Panc1 (cell line): ENCODE data around the gene SHISAL1. TPM values are rescaled to one million over a fixed set of nuclear protein-coding genes. Genes with fewer than 3 reads are reported as not detected.

ENCODE experiments used
- ATAC-seq: fragments of 200-7000 bp; cut with Tn5 transposase; 2 replicates; pipeline ENCODE4 v1.9.1; 2020; ENCODE audit warnings: mild to moderate bottlenecking, moderate library complexity
- BruUV-seq: library from RNA; stranded (reverse); fragments of 400-500 nt; replicated peaks from 2 replicates; lab custom pipeline; 2021; lab: Mats Ljungman, UMichigan
- CTCF ChIA-PET: fragments of 300-600 bp; sonication (Branson Sonifier 250); formaldehyde crosslinking; loops from one replicate; lab custom pipeline; 2022; ENCODE audit warnings: antibody characterized with exemption; lab: Charles Lee
- POLR2A ChIA-PET: fragments of 300-600 bp; sonication (Branson Sonifier 250); formaldehyde crosslinking; loops from one replicate; lab custom pipeline; 2022; ENCODE audit warnings: antibody characterized with exemption; lab: Charles Lee
- DNase-seq: peaks from one replicate; pipeline ENCODE4 v3.0.0-alpha.2; 2010; ENCODE audit warnings: low read depth, low spot score
- H3K27ac ChIP-seq: 2 replicates; pipeline ENCODE4 v1.5.1; 2011; ENCODE audit warnings: mild to moderate bottlenecking, low read length, inconsistent platforms
- H3K27me3 ChIP-seq: fragments of 200-500 bp; sonication (Bioruptor generic); 2 replicates; pipeline ENCODE4 v1.6.0; 2014; ENCODE audit warnings: low read length, inconsistent platforms; ENCODE audit not compliant: control insufficient read depth, insufficient read depth
- H3K36me3 ChIP-seq: fragments of 200-500 bp; sonication (Bioruptor generic); 2 replicates; pipeline ENCODE4 v1.5.1; 2014; ENCODE audit warnings: inconsistent platforms, mild to moderate bottlenecking, low read length, moderate library complexity; ENCODE audit not compliant: control insufficient read depth, insufficient read depth
- H3K4me1 ChIP-seq: 2 replicates; pipeline ENCODE4 v1.5.1; 2011; ENCODE audit warnings: inconsistent platforms, mild to moderate bottlenecking, low read length, moderate library complexity; ENCODE audit not compliant: control insufficient read depth, insufficient read depth
- H3K4me3 ChIP-seq, 2 experiments: 2 replicates each; pipeline ENCODE4 v1.5.1; 2011 to 2012; ENCODE audit warnings: low read depth in 2 of 2, low read length in 2 of 2, mild to moderate bottlenecking in 2 of 2, inconsistent platforms in 1 of 2, moderate library complexity in 1 of 2
- H3K9me3 ChIP-seq: fragments of 200-500 bp; sonication (Bioruptor generic); 2 replicates; pipeline ENCODE4 v1.5.1; 2014; ENCODE audit warnings: low read depth, mild to moderate bottlenecking, inconsistent platforms, low read length, moderate library complexity; ENCODE audit not compliant: control insufficient read depth, insufficient read depth
- POLR2AphosphoS5 ChIP-seq: IDR thresholded peaks from 2 replicates; pipeline ENCODE4 v1.6.1; 2012; ENCODE audit warnings: mild to moderate bottlenecking, low read depth, low read length, moderate library complexity
- SIN3A ChIP-seq: IDR thresholded peaks from 2 replicates; pipeline ENCODE4 v1.6.1; 2012; ENCODE audit warnings: low read depth, mild to moderate bottlenecking, low read length, moderate library complexity, borderline replicate concordance; ENCODE audit not compliant: insufficient read depth
- TCF7L2 ChIP-seq: IDR thresholded peaks from 2 replicates; pipeline ENCODE4 v1.6.1; 2011; ENCODE audit warnings: mild to moderate bottlenecking, low read depth, low read length, inconsistent platforms
- in situ Hi-C: cut with HindIII; loops from 2 replicates; pipeline ENCODE4 v1.10.0; 2016; ENCODE audit warnings: low sequenced_read_pairs, low pct_unique_long_range_greater_than_20kb
- intact Hi-C: fragments of 100-400 bp; cut with micrococcal nuclease; formaldehyde crosslinking; loops from one replicate; pipeline ENCODE4 v1.10.0; 2022; ENCODE audit not compliant: unreplicated experiment
- total RNA-seq: library from RNA; stranded (reverse); gene quantifications from one replicate; pipeline ENCODE4 v1.2.1, GENCODE V29; 2021; ENCODE audit not compliant: unreplicated experiment
- TF ChIP-seq, protein P1 (sequence below): fragments of 450-650 bp; IDR thresholded peaks from 2 replicates; pipeline ENCODE4 v1.5.1; 2017; ENCODE audit warnings: mild to moderate bottlenecking
- TF ChIP-seq, protein P2 (sequence below), 2 experiments: IDR thresholded peaks; 2 replicates each; pipeline ENCODE4 v1.6.1; 2011 to 2012; ENCODE audit warnings: low read depth in 2 of 2, control low read depth in 1 of 2, low read length in 1 of 2, mild to moderate bottlenecking in 1 of 2, moderate library complexity in 1 of 2; ENCODE audit not compliant: insufficient read depth in 1 of 2

SHISAL1 gene
- total RNA-seq, 1 experiment from 2014 or later: 1.2 TPM

DNA sequence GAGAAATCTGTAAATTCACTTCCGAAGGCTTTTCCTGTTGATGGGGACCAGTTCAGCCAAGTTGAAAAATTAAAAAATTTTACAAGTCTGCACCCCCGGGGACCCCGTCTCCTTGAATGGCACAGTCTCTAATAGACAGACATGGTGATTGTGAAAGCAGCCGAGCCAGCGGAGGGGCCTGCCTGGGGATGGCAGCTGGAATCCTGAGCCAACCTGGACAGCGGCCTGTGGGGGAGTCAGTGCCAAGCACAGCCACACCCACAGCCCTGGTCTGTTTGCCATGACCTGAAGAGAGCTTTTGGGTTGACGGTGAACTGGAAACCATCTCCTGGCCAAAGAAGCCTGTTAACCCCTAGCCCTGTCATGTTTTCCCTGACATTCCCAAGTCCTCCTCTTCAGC lies 67.3 kb downstream of the SHISAL1 start:
- H3K36me3 ChIP-seq: no peaks in the 10 kb centered on the region
- POLR2A ChIA-PET: no interaction called here

DNA sequence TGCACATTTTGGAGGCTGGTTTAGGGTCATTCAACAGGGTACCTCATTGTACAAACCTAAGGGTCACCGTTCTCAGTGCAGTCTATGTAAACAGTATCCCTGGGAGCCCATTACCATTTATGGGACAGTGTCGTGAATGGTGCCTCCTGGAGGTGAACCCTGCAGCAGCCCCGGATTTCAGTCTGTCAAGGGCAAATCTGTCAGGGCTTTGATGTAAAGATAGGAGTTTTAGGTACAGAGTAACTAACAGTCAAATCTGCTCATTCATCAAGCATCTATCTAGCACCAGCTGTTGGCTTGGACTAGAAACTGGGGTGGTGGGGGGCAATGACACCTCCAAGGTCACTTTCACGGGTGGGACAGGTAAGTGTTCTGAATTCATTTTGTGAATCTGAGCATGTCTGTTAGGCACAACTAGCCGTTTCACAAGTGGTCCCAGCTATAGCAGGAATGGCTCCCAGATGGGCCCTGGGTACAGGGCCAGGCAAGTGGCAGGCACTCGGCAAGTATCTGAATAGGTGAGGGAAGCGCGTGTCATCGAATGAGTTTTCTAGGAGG lies 68.4 kb downstream of the SHISAL1 start:
- intact Hi-C loops (no loop called here), in situ Hi-C loops (no loop called here)
- H3K27me3 ChIP-seq: peaks cover 2% of the 10 kb centered on the region; the same call in 1 of the 2 replicates
- TF ChIP-seq, protein P1, sequence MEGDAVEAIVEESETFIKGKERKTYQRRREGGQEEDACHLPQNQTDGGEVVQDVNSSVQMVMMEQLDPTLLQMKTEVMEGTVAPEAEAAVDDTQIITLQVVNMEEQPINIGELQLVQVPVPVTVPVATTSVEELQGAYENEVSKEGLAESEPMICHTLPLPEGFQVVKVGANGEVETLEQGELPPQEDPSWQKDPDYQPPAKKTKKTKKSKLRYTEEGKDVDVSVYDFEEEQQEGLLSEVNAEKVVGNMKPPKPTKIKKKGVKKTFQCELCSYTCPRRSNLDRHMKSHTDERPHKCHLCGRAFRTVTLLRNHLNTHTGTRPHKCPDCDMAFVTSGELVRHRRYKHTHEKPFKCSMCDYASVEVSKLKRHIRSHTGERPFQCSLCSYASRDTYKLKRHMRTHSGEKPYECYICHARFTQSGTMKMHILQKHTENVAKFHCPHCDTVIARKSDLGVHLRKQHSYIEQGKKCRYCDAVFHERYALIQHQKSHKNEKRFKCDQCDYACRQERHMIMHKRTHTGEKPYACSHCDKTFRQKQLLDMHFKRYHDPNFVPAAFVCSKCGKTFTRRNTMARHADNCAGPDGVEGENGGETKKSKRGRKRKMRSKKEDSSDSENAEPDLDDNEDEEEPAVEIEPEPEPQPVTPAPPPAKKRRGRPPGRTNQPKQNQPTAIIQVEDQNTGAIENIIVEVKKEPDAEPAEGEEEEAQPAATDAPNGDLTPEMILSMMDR: no peak
- no peak for TF ChIP-seq POLR2AphosphoS5
- TF ChIP-seq, protein P2, sequence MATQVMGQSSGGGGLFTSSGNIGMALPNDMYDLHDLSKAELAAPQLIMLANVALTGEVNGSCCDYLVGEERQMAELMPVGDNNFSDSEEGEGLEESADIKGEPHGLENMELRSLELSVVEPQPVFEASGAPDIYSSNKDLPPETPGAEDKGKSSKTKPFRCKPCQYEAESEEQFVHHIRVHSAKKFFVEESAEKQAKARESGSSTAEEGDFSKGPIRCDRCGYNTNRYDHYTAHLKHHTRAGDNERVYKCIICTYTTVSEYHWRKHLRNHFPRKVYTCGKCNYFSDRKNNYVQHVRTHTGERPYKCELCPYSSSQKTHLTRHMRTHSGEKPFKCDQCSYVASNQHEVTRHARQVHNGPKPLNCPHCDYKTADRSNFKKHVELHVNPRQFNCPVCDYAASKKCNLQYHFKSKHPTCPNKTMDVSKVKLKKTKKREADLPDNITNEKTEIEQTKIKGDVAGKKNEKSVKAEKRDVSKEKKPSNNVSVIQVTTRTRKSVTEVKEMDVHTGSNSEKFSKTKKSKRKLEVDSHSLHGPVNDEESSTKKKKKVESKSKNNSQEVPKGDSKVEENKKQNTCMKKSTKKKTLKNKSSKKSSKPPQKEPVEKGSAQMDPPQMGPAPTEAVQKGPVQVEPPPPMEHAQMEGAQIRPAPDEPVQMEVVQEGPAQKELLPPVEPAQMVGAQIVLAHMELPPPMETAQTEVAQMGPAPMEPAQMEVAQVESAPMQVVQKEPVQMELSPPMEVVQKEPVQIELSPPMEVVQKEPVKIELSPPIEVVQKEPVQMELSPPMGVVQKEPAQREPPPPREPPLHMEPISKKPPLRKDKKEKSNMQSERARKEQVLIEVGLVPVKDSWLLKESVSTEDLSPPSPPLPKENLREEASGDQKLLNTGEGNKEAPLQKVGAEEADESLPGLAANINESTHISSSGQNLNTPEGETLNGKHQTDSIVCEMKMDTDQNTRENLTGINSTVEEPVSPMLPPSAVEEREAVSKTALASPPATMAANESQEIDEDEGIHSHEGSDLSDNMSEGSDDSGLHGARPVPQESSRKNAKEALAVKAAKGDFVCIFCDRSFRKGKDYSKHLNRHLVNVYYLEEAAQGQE (IDR thresholded peaks at IDR 0.05; ENCODE audit: insufficient read depth in 1 of 2, low read depth in 2 of 2, low read length in 1 of 2): no peak
- no peak for TF ChIP-seq SIN3A
- no peak for TF ChIP-seq TCF7L2
- CTCF ChIA-PET: no interaction called here
- H3K4me3 ChIP-seq: no peak overlapping the region
- no peak overlapping the region for H3K27ac ChIP-seq
- no TSS peak for BruUV-seq
- no peaks in the 10 kb centered on the region for H3K4me1 ChIP-seq
- POLR2A ChIA-PET: no interaction called here
- H3K9me3 ChIP-seq: no peaks in the 10 kb centered on the region
- DNase-seq: no peak
- ATAC-seq: no peak
- no peaks in the 10 kb centered on the region; the same call in 1 of the 2 replicates for H3K36me3 ChIP-seq

More for the DNA sequence above, 67.3 kb downstream of the SHISAL1 start:
- DNase-seq (no peak), ATAC-seq (no peak)
- TF ChIP-seq, protein P2 (IDR thresholded peaks at IDR 0.05; ENCODE audit: insufficient read depth in 1 of 2, low read depth in 2 of 2, low read length in 1 of 2): no peak
- TF ChIP-seq POLR2AphosphoS5 (no peak), SIN3A (no peak), TCF7L2 (no peak)
- TF ChIP-seq, protein P1: no peak
- Histone ChIP-seq H3K4me1 (no peaks in the 10 kb centered on the region), H3K27ac (no peak overlapping the region), H3K9me3 (no peaks in the 10 kb centered on the region), H3K4me3 (no peak overlapping the region), H3K27me3 (peaks cover 2% of the 10 kb centered on the region; the same call in 1 of the 2 replicates)
- CTCF ChIA-PET: no interaction called here
- in situ Hi-C loops: no loop called here
- intact Hi-C loops: no loop called here
- BruUV-seq: no TSS peak
